ENCODE results near the gene TOM1L1.

DNA sequence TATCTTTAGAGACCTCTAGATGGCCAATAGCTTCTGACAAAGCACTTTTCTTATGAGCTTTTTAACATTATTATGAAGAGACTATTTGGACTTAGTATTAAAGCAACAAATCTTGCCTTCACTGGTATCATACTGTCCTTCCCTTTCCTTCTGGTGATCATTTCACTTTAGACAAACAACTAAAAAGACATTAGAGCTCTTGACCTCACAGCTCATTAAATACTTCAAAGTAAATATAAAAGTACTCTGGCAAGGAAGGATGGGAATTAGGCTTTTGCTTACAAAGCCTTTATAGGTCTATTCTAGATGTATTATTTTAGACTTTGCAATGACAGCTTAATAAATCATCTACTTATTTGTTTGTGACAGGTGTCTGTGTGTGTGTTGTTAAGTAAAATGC, 79.0 kb downstream of the TOM1L1 start:
- no peak for TF ChIP-seq CTCF (IDR thresholded peaks at IDR 0.05; ENCODE audit: low read depth, low read length)
- TF ChIP-seq EZH2phosphoT487 (IDR thresholded peaks at IDR 0.05; ENCODE audit: low read depth), result no peak
